Panc1 (cell line): ENCODE data around the gene SDR9C7.

Experiments
- CTCF ChIP-seq: fragments of 450-650 bp; IDR thresholded peaks from 2 replicates; pipeline ENCODE4 v1.5.1; 2017; ENCODE audit warnings: mild to moderate bottlenecking
- POLR2AphosphoS5 ChIP-seq: IDR thresholded peaks from 2 replicates; pipeline ENCODE4 v1.6.1; 2012; ENCODE audit warnings: mild to moderate bottlenecking, low read depth, low read length, moderate library complexity
- REST ChIP-seq, 2 experiments: IDR thresholded peaks; 2 replicates each; pipeline ENCODE4 v1.6.1; 2011 to 2012; ENCODE audit warnings: low read depth in 2 of 2, control low read depth in 1 of 2, low read length in 1 of 2, mild to moderate bottlenecking in 1 of 2, moderate library complexity in 1 of 2; ENCODE audit not compliant: insufficient read depth in 1 of 2
- SIN3A ChIP-seq: IDR thresholded peaks from 2 replicates; pipeline ENCODE4 v1.6.1; 2012; ENCODE audit warnings: low read depth, mild to moderate bottlenecking, low read length, moderate library complexity, borderline replicate concordance; ENCODE audit not compliant: insufficient read depth
- TCF7L2 ChIP-seq: IDR thresholded peaks from 2 replicates; pipeline ENCODE4 v1.6.1; 2011; ENCODE audit warnings: mild to moderate bottlenecking, low read depth, low read length, inconsistent platforms

GRCh38 chr12:56955631-56956256, 21.5 kb upstream of the SDR9C7 start:
- no peak for TF ChIP-seq CTCF
- TF ChIP-seq REST (IDR thresholded peaks at IDR 0.05; ENCODE audit: insufficient read depth in 1 of 2, low read depth in 2 of 2, low read length in 1 of 2) = no peak
- TF ChIP-seq POLR2AphosphoS5 = no peak
- TF ChIP-seq SIN3A = no peak
- TF ChIP-seq TCF7L2 = no peak
